ENCODE data around the gene MAP3K19.

DNA sequence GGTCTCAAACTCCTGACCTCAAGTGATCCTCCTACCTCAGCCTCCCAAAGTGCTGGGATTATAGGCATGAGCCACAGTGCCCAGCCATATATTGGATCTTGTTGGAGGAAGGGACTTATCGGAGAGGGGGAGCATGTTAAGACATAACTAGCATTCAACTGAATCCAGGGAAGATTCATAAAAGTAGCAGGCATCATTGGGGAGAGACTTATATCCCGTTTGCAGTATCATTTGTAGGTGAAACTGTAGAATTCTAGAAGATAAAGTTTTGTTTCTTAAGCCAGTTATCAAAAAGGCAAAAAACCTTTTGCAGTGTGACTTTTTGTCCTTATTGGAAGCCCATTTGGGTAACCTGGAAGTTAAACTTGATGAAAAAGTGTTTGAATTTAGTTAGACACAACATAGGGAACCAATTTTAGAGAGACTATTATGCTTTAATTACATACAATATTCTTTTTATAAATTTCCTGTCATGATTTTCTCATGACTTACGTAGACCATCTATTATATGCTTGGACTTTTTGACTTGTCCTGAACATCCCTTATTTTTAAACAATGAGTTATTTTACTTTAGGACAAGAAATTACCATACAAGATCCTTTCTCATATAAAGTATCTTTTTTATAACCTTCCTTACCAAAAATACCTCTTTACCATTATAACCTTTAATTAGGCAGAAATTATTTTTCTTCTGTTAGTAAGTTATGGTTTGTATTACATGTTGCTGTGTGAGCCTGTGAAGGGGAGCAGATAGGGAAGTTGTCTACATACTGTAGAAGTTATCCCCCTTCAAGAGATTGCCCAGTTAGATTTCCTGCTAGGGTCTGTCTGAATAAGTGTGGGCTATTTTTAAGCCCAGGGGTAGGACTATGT lies 25.1 kb upstream of the MAP3K19 start:
- no peak for TF ChIP-seq CTCF (conservative IDR thresholded peaks at IDR 0.05; ENCODE audit: low read depth, low read length)
- no peak for TF ChIP-seq EZH2 (IDR thresholded peaks at IDR 0.05; ENCODE audit: low read length, unreplicated experiment)
- TF ChIP-seq EZH2phosphoT487 (IDR thresholded peaks at IDR 0.05; ENCODE audit: borderline replicate concordance, low read length), result no peak
